ENCODE data around the gene MNAT1. TPM values are rescaled to one million over a fixed set of nuclear protein-coding genes. Genes with fewer than 3 reads are reported as not detected.
"Not testable (repeated sequence)": the region's sequence is repeated elsewhere in the genome, so short reads cannot be mapped to it uniquely, and the experiment has no call there.

The MNAT1 gene
- total RNA-seq, result 90.4 TPM

DNA sequence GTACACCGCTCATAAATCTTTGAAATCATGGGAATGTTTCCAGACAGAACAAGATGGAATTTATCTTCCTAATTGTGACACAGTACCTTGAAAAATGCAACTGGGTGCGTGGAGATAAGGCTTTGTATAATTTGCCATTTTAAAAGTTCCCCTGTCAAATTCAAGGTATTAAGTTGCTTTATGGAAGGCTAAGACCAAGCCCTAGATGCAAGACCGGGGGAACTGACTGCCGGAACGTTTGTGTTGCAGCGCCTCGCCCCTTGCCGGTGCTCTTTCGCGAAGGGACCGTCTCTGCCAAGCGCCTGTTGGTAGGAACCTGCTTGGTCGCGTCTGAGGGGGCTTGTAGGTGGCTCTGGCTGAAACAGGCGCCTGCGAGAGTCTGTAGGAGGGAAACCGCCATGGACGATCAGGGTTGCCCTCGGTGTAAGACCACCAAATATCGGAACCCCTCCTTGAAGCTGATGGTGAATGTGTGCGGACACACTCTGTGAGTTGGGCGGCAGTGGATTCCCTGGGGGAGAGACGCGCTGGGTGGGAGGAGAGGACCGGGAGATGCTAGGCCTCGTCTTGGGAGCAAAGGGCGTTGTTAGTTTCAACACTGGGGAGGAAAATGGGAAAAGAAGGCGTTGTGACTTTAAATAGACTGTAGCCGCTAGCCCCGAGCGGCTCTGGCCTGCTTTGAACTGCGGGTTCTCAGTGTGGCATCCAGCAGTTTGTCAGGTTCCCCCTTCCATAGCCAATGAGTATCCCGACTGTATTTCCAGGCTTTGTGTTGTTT, at the start of gene MNAT1:
TSS of gene MNAT1 (plus strand) at position 297 of the 778 bp plus-strand sequence. CDS start at position 399, 102 bp downstream.
- DNase-seq, result peak; percentile 92

DNA sequence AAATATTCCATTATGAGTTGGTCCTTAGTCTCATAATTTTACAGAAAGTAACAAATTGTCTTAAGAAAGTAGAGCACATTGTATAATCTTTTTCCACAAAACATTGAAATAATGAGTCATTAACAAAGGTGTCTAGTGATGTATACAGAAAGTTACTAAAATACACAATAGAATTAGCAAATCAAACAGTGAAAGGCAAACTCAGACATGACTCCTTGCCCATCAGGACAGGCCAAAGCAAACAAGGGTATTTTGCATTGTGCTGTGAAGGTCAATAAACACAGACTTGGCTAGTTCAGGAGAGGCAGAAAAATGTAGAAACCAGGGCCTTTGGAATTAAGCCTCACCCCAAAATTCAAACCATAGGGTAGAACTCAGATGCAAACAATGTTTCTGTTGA, 47.7 kb upstream of the MNAT1 start:
- DNase-seq, result no peak

DNA sequence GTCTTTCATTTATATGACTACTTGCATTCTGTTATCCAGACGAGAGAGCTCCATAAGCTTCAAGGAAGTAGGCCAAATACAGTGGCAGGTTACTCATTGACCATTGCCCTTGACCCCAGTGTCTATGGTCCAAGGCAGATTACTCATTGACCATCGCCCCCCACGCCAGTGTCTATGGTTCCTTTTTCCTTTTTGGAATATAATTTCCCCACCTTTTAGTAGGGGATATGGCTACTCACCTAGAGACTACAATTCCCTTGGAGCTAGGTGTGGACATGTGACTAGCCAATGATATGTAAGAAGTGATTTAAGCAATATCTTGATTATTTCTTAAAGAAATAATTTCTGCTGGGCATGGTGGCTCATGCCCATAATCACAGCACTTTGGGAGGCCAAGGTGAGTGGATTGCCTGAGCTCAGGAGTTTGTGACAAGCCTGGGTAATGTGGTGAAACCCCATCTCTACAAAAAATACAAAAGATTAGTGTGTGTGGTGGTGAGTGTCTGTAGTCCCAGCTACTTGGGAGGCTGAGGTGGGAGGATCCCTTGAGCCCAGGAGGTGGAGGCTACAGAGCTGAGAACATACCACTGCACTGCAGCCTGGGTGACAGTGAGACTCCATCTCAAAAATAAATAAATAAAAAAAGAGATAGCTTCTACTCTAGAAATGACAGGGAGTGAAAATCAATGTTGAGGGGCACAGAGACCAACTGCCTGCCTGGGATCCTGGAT, 43.0 kb upstream of the MNAT1 start:
- no peak for DNase-seq

- no peak for DNase-seq
Observed at GRCh38 chr14:60695327-60695726, 39.2 kb upstream of the MNAT1 start.

GRCh38 chr14:60700598-60700997, 34.0 kb upstream of the MNAT1 start:
- no peak for DNase-seq

DNA sequence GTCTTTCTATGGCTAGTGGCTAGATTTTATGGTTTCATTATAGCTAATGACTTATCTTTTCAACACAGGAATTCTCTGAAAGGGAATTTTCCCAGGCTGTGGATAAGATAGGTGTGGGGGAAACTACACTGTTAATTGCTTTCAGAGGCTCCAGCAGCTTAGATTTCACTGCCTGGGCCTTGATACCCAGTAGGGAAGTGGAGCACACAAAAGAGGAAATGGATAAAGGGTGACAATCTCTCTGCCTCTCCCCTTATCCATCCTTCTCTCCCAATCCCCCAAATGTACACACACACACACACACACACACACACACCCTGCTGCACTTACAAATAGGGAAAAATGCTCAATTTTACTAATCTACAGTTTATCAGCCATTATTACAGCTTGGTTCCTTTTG, 29.5 kb upstream of the MNAT1 start:
- DNase-seq, result no peak

DNA sequence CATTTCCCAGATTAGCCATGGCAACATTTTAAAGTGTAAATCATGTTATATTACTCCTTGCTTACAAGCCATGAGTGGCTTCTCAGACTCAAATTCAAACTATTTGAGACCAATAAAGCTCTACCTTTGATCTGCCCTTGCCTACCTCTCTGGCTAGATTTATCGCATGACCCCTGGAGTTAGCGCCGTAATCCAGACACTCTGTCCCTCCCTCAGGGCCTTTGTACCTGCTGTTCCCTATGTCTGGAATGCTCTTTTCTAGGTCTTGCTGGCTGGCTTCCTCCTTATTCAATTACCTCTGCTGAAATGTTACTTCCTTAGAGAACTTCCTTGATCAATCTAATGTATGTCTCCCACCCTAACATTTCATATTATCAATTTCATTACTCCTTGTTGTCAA, 26.7 kb upstream of the MNAT1 start:
- DNase-seq, result no peak

DNA sequence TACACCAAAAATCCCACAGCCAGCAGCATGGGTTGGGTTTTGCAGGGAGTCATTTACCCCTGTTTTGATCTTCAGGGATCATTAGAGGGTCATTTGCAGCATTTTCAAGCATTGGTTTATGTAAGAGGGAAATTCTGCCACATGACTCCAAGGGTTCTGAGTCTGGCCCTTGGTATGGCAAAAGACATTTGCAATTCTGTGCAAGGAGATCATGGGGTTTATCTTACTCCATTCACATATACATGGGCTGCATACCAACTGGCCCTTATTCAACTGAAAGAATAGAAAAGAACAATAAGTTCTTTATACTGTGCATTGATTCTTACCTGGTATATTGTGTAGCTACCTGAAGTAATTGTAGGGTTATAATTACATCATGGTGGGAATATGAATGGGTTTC, 24.1 kb upstream of the MNAT1 start:
- no peak for DNase-seq

DNA sequence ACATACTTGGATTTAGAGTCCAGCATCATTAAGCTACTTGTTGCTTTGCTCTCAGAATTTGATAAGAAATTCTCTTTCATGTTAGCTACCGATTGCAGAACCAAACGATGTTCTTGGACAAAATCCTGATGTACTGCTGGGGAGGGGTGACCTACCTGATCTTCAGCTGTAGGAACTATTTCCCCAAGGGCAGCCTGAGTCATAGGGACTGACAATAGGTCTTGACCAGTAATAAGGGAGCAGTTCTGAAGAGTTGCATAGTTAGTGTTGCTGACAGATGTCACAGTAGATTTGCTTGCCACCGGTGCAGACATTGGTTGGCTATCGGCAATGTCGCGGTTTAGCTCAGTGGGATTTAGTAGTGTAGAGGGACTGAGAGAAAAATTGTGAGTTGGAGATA, 21.0 kb upstream of the MNAT1 start:
- no peak for DNase-seq

DNA sequence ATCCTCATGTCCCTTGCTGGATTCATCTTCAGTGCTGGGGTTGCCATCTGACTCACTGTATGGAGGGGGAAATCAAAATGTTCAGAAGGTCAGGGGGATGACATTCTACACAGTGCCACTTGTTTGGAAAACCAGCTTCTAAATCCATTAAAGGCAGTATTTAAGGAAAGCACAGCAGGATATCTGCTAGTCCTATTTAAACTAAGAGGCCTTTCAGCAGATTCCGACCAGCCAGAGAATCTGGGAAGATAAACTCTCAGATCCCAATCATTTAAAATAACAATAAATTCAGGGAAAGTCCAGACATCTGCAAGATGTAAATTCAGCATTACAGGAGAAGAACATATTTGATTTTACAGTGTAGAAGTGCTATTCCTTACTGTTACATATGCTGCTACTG, 14.2 kb upstream of the MNAT1 start:
- no peak for DNase-seq

GRCh38 chr14:60720962-60721325, 13.6 kb upstream of the MNAT1 start:
- DNase-seq, result no peak

DNA sequence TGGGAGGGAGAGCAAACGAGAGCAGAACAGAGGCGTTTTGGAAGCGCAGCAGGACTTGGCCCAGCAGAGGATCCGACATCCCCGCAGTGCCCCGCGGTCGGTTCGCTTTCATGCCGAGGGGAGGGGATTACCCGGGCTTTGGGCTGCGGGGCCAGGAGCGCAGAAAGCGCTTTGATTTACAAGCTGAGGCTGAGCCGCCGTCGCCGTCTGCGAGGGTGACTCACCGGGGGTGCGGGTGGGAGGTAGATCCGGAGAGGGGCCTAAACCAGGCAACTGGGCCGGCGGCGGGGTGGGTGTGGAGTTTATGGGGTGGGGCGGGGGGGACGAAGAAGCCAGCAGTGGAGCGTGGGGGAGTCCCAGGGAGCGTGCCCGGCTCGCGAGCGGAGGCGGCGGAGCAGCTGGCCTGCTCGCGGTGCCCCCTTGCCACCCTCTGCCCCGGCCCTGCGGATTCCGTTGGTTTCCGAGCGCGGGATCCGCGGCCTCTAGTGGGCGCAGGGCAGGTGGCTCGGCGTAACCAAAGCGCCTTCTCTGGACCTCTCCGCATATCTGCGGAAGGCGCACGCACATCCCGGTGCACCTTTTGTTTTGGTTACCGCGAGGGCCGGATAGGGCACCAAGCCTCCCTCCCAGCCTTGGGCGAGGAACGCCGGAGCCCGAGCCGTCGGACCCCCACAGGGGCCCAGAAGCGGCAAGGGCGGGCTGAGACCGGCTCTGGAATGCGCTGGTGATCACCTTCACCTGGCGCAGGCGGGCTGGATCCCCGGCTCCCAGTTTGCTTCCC, 13.0 kb upstream of the MNAT1 start:
- peak; percentile 73 for DNase-seq

GRCh38 chr14:60722107-60722356, 12.5 kb upstream of the MNAT1 start:
- DNase-seq, result peak; percentile 50

GRCh38 chr14:60722357-60723115, 12.0 kb upstream of the MNAT1 start:
- peak; percentile 80 for DNase-seq

GRCh38 chr14:60723116-60723906, 11.2 kb upstream of the MNAT1 start:
- peak; percentile 72 for DNase-seq

DNA sequence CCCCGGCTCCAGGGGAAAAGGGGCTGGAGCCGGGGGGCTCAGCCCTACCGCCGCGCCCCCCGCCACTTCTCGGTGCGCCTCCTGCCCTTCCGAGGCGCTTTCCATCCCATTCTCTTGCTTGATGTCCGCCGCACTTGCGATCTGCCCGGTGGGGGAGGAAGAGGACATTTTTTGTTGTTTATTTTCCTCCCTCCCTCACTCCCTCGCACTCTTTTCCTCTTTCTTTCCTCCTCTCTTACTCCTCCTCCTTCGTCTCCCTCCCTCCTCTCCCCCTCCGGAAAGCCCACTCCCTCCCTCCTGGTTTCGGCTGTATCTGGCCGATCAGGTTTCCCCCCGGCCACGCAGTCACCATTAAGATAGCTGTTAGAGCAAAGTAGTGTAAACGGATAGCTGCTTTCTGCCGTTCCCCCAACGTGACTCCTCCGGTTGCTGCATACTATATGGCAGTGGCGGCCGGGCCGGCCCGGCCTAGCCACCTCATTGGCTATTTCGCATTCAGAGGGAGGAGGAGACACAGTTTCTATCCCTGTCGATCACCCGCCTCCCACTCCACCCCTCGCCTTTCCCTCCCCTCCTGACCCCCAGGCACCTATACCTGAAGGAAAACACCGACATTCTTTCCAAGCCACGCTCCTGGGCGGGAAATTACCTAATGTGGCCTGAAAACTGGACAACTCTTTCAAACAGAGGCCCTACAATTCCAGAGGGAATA, 10.5 kb upstream of the MNAT1 start, which contains the start of gene SIX4:
TSS of gene SIX4 (minus strand) at position 445 of the 712 bp plus-strand sequence. CDS start at position 168, 277 bp downstream.
- DNase-seq, result peak; percentile 94

DNA sequence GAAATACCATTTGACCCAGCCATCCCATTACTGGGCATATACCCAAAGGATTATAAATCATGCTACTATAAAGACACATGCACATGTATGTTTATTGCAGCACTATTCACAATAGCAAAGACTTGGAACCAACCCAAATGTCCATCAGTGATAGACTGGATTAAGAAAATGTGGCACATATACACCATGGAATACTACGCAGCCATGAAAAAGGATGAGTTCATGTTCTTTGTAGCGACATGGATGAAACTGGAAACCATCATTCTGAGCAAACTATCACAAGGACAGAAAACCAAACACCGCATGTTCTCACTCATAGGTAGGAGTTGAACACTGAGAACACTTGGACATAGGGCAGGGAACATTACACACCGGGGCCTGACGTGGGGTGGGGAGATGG, 3.3 kb upstream of the MNAT1 start:
- DNase-seq, result not testable (repeated sequence)

DNA sequence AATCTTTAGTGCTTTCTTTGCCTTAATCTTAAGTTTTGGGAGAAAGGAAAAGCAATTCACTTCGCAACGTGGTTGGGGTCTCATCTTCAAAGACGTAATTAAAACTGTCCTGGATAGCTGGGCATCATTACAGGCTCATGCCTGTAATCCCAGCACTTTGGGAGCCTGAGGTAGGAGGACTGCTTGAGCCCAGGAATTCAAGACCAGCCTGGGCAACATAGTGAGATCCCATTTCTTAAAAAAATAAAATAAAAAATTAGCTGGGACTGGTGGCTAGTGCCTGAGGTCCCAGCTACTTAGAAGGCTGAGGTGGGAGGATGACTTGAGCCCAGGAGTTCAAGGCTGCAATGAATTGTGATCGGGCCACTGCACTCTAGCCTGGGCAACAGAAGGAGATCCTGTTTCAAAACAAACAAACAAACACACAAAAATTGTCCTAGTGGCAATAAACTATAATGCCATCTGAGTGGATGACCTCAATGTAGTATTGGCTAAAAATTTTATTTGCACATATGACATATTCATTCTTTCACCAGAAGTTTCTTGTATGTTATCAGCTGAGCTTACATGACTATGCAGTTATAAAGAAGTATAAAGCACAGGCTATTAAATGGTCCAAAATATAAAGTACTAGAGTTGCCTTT, 1.6 kb upstream of the MNAT1 start:
- no peak for DNase-seq

GRCh38 chr14:60735416-60735815, 855 bp downstream of the MNAT1 start:
- DNase-seq, result peak; percentile 28

DNA sequence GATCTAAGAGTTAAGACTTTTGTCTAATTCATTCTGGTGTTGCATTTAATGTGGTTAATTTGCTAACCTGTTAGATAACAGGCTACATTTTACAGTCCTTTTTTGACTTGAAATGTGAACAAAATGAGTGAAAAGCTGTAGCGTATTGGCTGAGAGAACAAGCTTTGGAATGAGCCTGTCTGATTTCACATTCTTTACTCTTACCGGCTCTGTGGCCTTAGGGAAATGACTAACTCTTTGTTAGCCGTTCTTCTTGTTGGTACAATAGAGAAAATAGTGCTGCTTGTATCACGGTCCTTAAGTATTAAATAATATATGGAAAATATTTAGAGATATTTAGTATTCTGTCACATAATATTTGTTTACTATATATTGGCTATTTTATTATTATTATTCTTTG, 1.9 kb downstream of the MNAT1 start:
- DNase-seq, result peak; percentile 43

Measured in tongue (tissue), 2 donors.